Measurements from ENCODE around the gene NMRK2.

NMRK2 gene

GRCh38 chr19:3980353-3981251, 47.7 kb downstream of the NMRK2 start:
- no peaks in the 10 kb centered on the region for H3K9me3 ChIP-seq (ENCODE audit: control insufficient read depth, low read depth, low read length)
- H3K36me3 ChIP-seq (ENCODE audit: control insufficient read depth, low read depth, low read length) = peaks cover 89% of the 10 kb centered on the region
- H3K9ac ChIP-seq (ENCODE audit: low read length) = no peak overlapping the region
- H3K4me3 ChIP-seq (ENCODE audit: low read length) = no peak overlapping the region
- H3K4me1 ChIP-seq (ENCODE audit: control insufficient read depth, low read depth, low read length) = no peaks in the 10 kb centered on the region
- H3K27me3 ChIP-seq (ENCODE audit: control insufficient read depth, insufficient read depth, low read length) = no peaks in the 10 kb centered on the region
- no peak overlapping the region for H3K27ac ChIP-seq (ENCODE audit: low read length)

GRCh38 chr19:3981373-3981735, 48.5 kb downstream of the NMRK2 start:
- no peak overlapping the region for H3K4me3 ChIP-seq (ENCODE audit: low read length)
- H3K27me3 ChIP-seq (ENCODE audit: control insufficient read depth, insufficient read depth, low read length) = no peaks in the 10 kb centered on the region
- H3K27ac ChIP-seq (ENCODE audit: low read length) = no peak overlapping the region
- H3K36me3 ChIP-seq (ENCODE audit: control insufficient read depth, low read depth, low read length) = peaks cover 81% of the 10 kb centered on the region
- H3K9ac ChIP-seq (ENCODE audit: low read length) = no peak overlapping the region
- no peaks in the 10 kb centered on the region for H3K9me3 ChIP-seq (ENCODE audit: control insufficient read depth, low read depth, low read length)
- peaks cover 6% of the 10 kb centered on the region for H3K4me1 ChIP-seq (ENCODE audit: control insufficient read depth, low read depth, low read length)

- no peak overlapping the region for H3K4me3 ChIP-seq (ENCODE audit: low read length)
- no peak overlapping the region for H3K9ac ChIP-seq (ENCODE audit: low read length)
- no peak overlapping the region for H3K27ac ChIP-seq (ENCODE audit: low read length)
- peaks cover 75% of the 10 kb centered on the region for H3K36me3 ChIP-seq (ENCODE audit: control insufficient read depth, low read depth, low read length)
- no peaks in the 10 kb centered on the region for H3K27me3 ChIP-seq (ENCODE audit: control insufficient read depth, insufficient read depth, low read length)
- peaks cover 9% of the 10 kb centered on the region for H3K4me1 ChIP-seq (ENCODE audit: control insufficient read depth, low read depth, low read length)
- H3K9me3 ChIP-seq (ENCODE audit: control insufficient read depth, low read depth, low read length) = no peaks in the 10 kb centered on the region
Measured at GRCh38 chr19:3981736-3982681, 49.1 kb downstream of the NMRK2 start.

GRCh38 chr19:3982701-3983541, 50.1 kb downstream of the NMRK2 start:
- peaks cover 5% of the 10 kb centered on the region for H3K27me3 ChIP-seq (ENCODE audit: control insufficient read depth, insufficient read depth, low read length)
- H3K36me3 ChIP-seq (ENCODE audit: control insufficient read depth, low read depth, low read length) = peaks cover 66% of the 10 kb centered on the region
- peak overlapping the region; percentile 96 for H3K9ac ChIP-seq (ENCODE audit: low read length)
- H3K9me3 ChIP-seq (ENCODE audit: control insufficient read depth, low read depth, low read length) = no peaks in the 10 kb centered on the region
- H3K4me3 ChIP-seq (ENCODE audit: low read length) = peak overlapping the region; percentile 97
- no peak overlapping the region for H3K27ac ChIP-seq (ENCODE audit: low read length)
- H3K4me1 ChIP-seq (ENCODE audit: control insufficient read depth, low read depth, low read length) = peaks cover 13% of the 10 kb centered on the region

- Histone ChIP-seq H3K9me3 (ENCODE audit: control insufficient read depth, low read depth, low read length) (no peaks in the 10 kb centered on the region), H3K36me3 (ENCODE audit: control insufficient read depth, low read depth, low read length) (peaks cover 60% of the 10 kb centered on the region), H3K4me3 (ENCODE audit: low read length) (peak overlapping the region; percentile 97), H3K9ac (ENCODE audit: low read length) (peak overlapping the region; percentile 96), H3K27ac (ENCODE audit: low read length) (no peak overlapping the region), H3K4me1 (ENCODE audit: control insufficient read depth, low read depth, low read length) (peaks cover 13% of the 10 kb centered on the region), H3K27me3 (ENCODE audit: control insufficient read depth, insufficient read depth, low read length) (peaks cover 5% of the 10 kb centered on the region)
Measured at GRCh38 chr19:3983542-3983914, 50.7 kb downstream of the NMRK2 start.

- H3K27me3 ChIP-seq (ENCODE audit: control insufficient read depth, insufficient read depth, low read length) = peaks cover 5% of the 10 kb centered on the region
- peaks cover 13% of the 10 kb centered on the region for H3K4me1 ChIP-seq (ENCODE audit: control insufficient read depth, low read depth, low read length)
- H3K36me3 ChIP-seq (ENCODE audit: control insufficient read depth, low read depth, low read length) = peaks cover 56% of the 10 kb centered on the region
- H3K4me3 ChIP-seq (ENCODE audit: low read length) = peak overlapping the region; percentile 97
- peak overlapping the region; percentile 88 for H3K27ac ChIP-seq (ENCODE audit: low read length)
- no peaks in the 10 kb centered on the region for H3K9me3 ChIP-seq (ENCODE audit: control insufficient read depth, low read depth, low read length)
- H3K9ac ChIP-seq (ENCODE audit: low read length) = peak overlapping the region; percentile 96
Measured at GRCh38 chr19:3983936-3984583, 51.2 kb downstream of the NMRK2 start.

GRCh38 chr19:3984584-3984907, 51.7 kb downstream of the NMRK2 start:
- Histone ChIP-seq H3K9me3 (ENCODE audit: control insufficient read depth, low read depth, low read length) (no peaks in the 10 kb centered on the region), H3K9ac (ENCODE audit: low read length) (peak overlapping the region; percentile 96), H3K4me1 (ENCODE audit: control insufficient read depth, low read depth, low read length) (peaks cover 13% of the 10 kb centered on the region)

GRCh38 chr19:3984908-3985642, 52.2 kb downstream of the NMRK2 start, which contains the start of gene EEF2:
Gene EEF2, minus strand, starts transcription at chr19:3985463. Its CDS starts 83 bp downstream, at chr19:3985380.
- Histone ChIP-seq H3K9me3 (ENCODE audit: control insufficient read depth, low read depth, low read length) (no peaks in the 10 kb centered on the region), H3K27me3 (ENCODE audit: control insufficient read depth, insufficient read depth, low read length) (peaks cover 5% of the 10 kb centered on the region), H3K4me1 (ENCODE audit: control insufficient read depth, low read depth, low read length) (peaks cover 13% of the 10 kb centered on the region), H3K27ac (ENCODE audit: low read length) (peak within 1 kb of the TSS; percentile 88), H3K4me3 (ENCODE audit: low read length) (peak within 1 kb of the TSS; percentile 97), H3K36me3 (ENCODE audit: control insufficient read depth, low read depth, low read length) (peaks cover 46% of the 10 kb centered on the region), H3K9ac (ENCODE audit: low read length) (peak within 1 kb of the TSS; percentile 96)

More at GRCh38 chr19:3984584-3984907, 51.7 kb downstream of the NMRK2 start:
- H3K36me3 ChIP-seq (ENCODE audit: control insufficient read depth, low read depth, low read length) = peaks cover 51% of the 10 kb centered on the region
- peaks cover 5% of the 10 kb centered on the region for H3K27me3 ChIP-seq (ENCODE audit: control insufficient read depth, insufficient read depth, low read length)
- H3K27ac ChIP-seq (ENCODE audit: low read length) = peak overlapping the region; percentile 88
- H3K4me3 ChIP-seq (ENCODE audit: low read length) = peak overlapping the region; percentile 97

GRCh38 chr19:3985643-3986259, 52.9 kb downstream of the NMRK2 start:
- Histone ChIP-seq H3K9ac (ENCODE audit: low read length) (no peak overlapping the region), H3K4me3 (ENCODE audit: low read length) (peak overlapping the region; percentile 97), H3K36me3 (ENCODE audit: control insufficient read depth, low read depth, low read length) (peaks cover 39% of the 10 kb centered on the region), H3K27me3 (ENCODE audit: control insufficient read depth, insufficient read depth, low read length) (peaks cover 5% of the 10 kb centered on the region), H3K4me1 (ENCODE audit: control insufficient read depth, low read depth, low read length) (peaks cover 13% of the 10 kb centered on the region), H3K27ac (ENCODE audit: low read length) (no peak overlapping the region), H3K9me3 (ENCODE audit: control insufficient read depth, low read depth, low read length) (no peaks in the 10 kb centered on the region)
